ENCODE measurements around the gene ACYP2. TPM values are rescaled to one million over a fixed set of nuclear protein-coding genes. Genes with fewer than 3 reads are reported as not detected.

ACYP2 gene
- total RNA-seq, 6 donors from 2014 or later, result 8.9 to 15.7 (median 14.8) TPM

- no peaks in the 10 kb centered on the region for H3K9me3 ChIP-seq
- no peak for TF ChIP-seq POLR2A (IDR thresholded peaks at IDR 0.05)
- TF ChIP-seq CTCF (IDR thresholded peaks at IDR 0.05), result no peak
- TF ChIP-seq EP300 (IDR thresholded peaks at IDR 0.05), result no peak
- no peak for TF ChIP-seq POLR2AphosphoS5 (IDR thresholded peaks at IDR 0.05)
- H3K27me3 ChIP-seq, result no peaks in the 10 kb centered on the region
- H3K4me1 ChIP-seq, result peaks cover 0 to 6% (median 2%) of the 10 kb centered on the region in 4 donors
- H3K4me3 ChIP-seq, result no peak overlapping the region
- 87 to 90% methylated on average over 6 of the region's 6 CpGs for WGBS, 2 donors
- no peak overlapping the region for H3K27ac ChIP-seq
- ATAC-seq (ENCODE audit: low FRiP score in 2 of 2) (no peak), DNase-seq (no peak)
- H3K36me3 ChIP-seq, result no peaks in the 10 kb centered on the region
Observed at GRCh38 chr2:54081574-54081973, 33.8 kb upstream of the ACYP2 start.

- Histone ChIP-seq H3K4me3 (no peak overlapping the region), H3K27me3 (no peaks in the 10 kb centered on the region), H3K36me3 (no peaks in the 10 kb centered on the region), H3K27ac (no peak overlapping the region), H3K4me1 (peaks cover 0 to 3% (median 0%) of the 10 kb centered on the region in 4 donors), H3K9me3 (no peaks in the 10 kb centered on the region)
- WGBS, 2 donors, result 90 to 96% methylated on average over 6 of the region's 6 CpGs
- TF ChIP-seq EP300 (IDR thresholded peaks at IDR 0.05) (no peak), CTCF (IDR thresholded peaks at IDR 0.05) (no peak), POLR2AphosphoS5 (IDR thresholded peaks at IDR 0.05) (no peak), POLR2A (IDR thresholded peaks at IDR 0.05) (no peak)
- DNase-seq (no peak), ATAC-seq (ENCODE audit: low FRiP score in 2 of 2) (no peak)
Observed at GRCh38 chr2:54083021-54083420, 32.4 kb upstream of the ACYP2 start.

GRCh38 chr2:54083445-54083844, 32.0 kb upstream of the ACYP2 start:
- Histone ChIP-seq H3K9me3 (no peaks in the 10 kb centered on the region), H3K27ac (no peak overlapping the region), H3K36me3 (no peaks in the 10 kb centered on the region), H3K4me3 (no peak overlapping the region), H3K4me1 (peaks cover 0 to 7% (median 0%) of the 10 kb centered on the region in 4 donors), H3K27me3 (no peaks in the 10 kb centered on the region)
- no peak for TF ChIP-seq POLR2A (IDR thresholded peaks at IDR 0.05)
- TF ChIP-seq CTCF (IDR thresholded peaks at IDR 0.05), result no peak
- TF ChIP-seq EP300 (IDR thresholded peaks at IDR 0.05), result no peak
- TF ChIP-seq POLR2AphosphoS5 (IDR thresholded peaks at IDR 0.05), result no peak
- WGBS, 2 donors, result 90 to 100% methylated on average over 1 of the region's 1 CpG
- no peak for ATAC-seq (ENCODE audit: low FRiP score in 2 of 2)
- no peak for DNase-seq

GRCh38 chr2:54084600-54084999, 30.8 kb upstream of the ACYP2 start:
- ATAC-seq (ENCODE audit: low FRiP score in 2 of 2) (no peak), DNase-seq (no peak)
- H3K36me3 ChIP-seq, result no peaks in the 10 kb centered on the region
- H3K9me3 ChIP-seq, result no peaks in the 10 kb centered on the region
- WGBS, 2 donors, result 64 to 69% methylated on average over 3 of the region's 3 CpGs
- TF ChIP-seq EP300 (IDR thresholded peaks at IDR 0.05) (no peak), POLR2A (IDR thresholded peaks at IDR 0.05) (no peak), POLR2AphosphoS5 (IDR thresholded peaks at IDR 0.05) (no peak), CTCF (IDR thresholded peaks at IDR 0.05) (no peak)
- no peak overlapping the region for H3K4me3 ChIP-seq
- no peak overlapping the region for H3K27ac ChIP-seq
- H3K27me3 ChIP-seq, result no peaks in the 10 kb centered on the region
- H3K4me1 ChIP-seq, result peaks cover 0 to 7% (median 0%) of the 10 kb centered on the region in 4 donors

- no peaks in the 10 kb centered on the region for H3K27me3 ChIP-seq
- WGBS, 2 donors, result 84 to 90% methylated on average over 10 of the region's 10 CpGs
- no peaks in the 10 kb centered on the region for H3K36me3 ChIP-seq
- H3K4me3 ChIP-seq, result no peak overlapping the region
- peak in 1 of 2 donors; percentile 37 for DNase-seq
- TF ChIP-seq EP300 (IDR thresholded peaks at IDR 0.05) (no peak), CTCF (IDR thresholded peaks at IDR 0.05) (no peak), POLR2AphosphoS5 (IDR thresholded peaks at IDR 0.05) (no peak), POLR2A (IDR thresholded peaks at IDR 0.05) (no peak)
- ATAC-seq (ENCODE audit: low FRiP score in 2 of 2), result no peak
- H3K27ac ChIP-seq, result no peak overlapping the region
- peaks cover 0 to 7% (median 0%) of the 10 kb centered on the region in 4 donors for H3K4me1 ChIP-seq
- no peaks in the 10 kb centered on the region for H3K9me3 ChIP-seq
Observed at GRCh38 chr2:54085069-54085468, 30.3 kb upstream of the ACYP2 start.
